Measurements from ENCODE around the gene ABCC8. TPM values are rescaled to one million over a fixed set of nuclear protein-coding genes. Genes with fewer than 3 reads are reported as not detected.

The ABCC8 gene
- total RNA-seq, 1 donor from 2014 or later, result 80.5 TPM

DNA sequence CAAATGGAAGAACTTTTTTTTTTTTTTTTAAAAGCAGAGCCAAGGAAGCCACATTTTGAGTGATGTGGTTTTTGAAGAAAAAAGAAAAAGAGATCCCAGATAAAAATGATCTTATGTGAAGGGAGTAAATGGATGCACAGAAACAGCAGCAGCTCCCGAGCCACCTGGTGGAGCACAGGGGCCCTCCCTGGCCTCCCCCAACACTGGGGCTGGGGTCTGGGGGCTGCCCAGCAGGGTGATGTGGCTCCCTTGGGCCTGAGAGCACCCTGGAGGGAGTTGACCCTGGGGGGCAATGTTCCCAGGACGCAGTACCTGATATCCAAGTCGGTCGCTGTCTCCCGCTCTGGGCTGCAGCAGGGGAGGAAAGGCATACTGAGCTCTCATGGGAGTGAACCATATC, 61.7 kb downstream of the ABCC8 start:
- Mint-ChIP-seq H3K27ac (no peak overlapping the region), H3K4me1 (ENCODE audit: unreplicated experiment) (peaks cover 13% of the 10 kb centered on the region), H3K27me3 (peaks cover 29% of the 10 kb centered on the region), H3K4me3 (no peak overlapping the region), H3K9me3 (no peaks in the 10 kb centered on the region), H3K36me3 (no peaks in the 10 kb centered on the region)
- TF ChIP-seq, protein P1, sequence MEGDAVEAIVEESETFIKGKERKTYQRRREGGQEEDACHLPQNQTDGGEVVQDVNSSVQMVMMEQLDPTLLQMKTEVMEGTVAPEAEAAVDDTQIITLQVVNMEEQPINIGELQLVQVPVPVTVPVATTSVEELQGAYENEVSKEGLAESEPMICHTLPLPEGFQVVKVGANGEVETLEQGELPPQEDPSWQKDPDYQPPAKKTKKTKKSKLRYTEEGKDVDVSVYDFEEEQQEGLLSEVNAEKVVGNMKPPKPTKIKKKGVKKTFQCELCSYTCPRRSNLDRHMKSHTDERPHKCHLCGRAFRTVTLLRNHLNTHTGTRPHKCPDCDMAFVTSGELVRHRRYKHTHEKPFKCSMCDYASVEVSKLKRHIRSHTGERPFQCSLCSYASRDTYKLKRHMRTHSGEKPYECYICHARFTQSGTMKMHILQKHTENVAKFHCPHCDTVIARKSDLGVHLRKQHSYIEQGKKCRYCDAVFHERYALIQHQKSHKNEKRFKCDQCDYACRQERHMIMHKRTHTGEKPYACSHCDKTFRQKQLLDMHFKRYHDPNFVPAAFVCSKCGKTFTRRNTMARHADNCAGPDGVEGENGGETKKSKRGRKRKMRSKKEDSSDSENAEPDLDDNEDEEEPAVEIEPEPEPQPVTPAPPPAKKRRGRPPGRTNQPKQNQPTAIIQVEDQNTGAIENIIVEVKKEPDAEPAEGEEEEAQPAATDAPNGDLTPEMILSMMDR (conservative IDR thresholded peaks at IDR 0.05), result no peak
- DNase-seq (ENCODE audit: extremely low spot score, unreplicated experiment), result no peak

DNA sequence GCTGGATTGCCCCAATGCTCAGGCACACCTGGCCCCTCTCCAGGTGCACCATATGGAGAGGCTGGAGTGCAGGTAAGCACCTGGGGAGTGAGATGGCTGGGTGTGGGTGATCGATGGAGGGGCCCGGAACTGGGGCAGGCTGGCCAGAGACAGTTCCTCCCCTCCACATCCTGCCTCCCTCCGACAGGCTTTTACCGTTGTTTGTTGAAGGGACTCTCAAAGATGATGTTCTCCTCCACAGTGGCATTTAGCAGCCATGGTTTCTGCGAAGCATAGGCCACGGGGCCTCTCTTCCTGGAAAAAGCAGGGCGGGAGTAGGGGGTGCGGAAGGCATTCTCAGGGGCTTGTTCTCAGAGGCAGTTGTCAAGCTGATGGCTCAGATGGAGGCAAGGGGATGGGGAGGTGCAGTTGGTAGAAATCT, 62.3 kb downstream of the ABCC8 start:
- DNase-seq (ENCODE audit: extremely low spot score, unreplicated experiment), result no peak
- Mint-ChIP-seq H3K27ac (peak overlapping the region; percentile 33), H3K9me3 (no peaks in the 10 kb centered on the region), H3K27me3 (peaks cover 23% of the 10 kb centered on the region), H3K4me1 (ENCODE audit: unreplicated experiment) (peaks cover 13% of the 10 kb centered on the region), H3K36me3 (no peaks in the 10 kb centered on the region), H3K4me3 (no peak overlapping the region)
- TF ChIP-seq, protein P1 (conservative IDR thresholded peaks at IDR 0.05), result no peak

GRCh38 chr11:17413414-17414316, 63.0 kb downstream of the ABCC8 start:
- DNase-seq (ENCODE audit: extremely low spot score, unreplicated experiment), result no peak
- Mint-ChIP-seq H3K27ac (peak overlapping the region; percentile 33), H3K4me1 (ENCODE audit: unreplicated experiment) (peaks cover 11% of the 10 kb centered on the region), H3K27me3 (peaks cover 20% of the 10 kb centered on the region), H3K36me3 (no peaks in the 10 kb centered on the region), H3K4me3 (no peak overlapping the region), H3K9me3 (no peaks in the 10 kb centered on the region)
- TF ChIP-seq, protein P1 (conservative IDR thresholded peaks at IDR 0.05), result no peak

DNA sequence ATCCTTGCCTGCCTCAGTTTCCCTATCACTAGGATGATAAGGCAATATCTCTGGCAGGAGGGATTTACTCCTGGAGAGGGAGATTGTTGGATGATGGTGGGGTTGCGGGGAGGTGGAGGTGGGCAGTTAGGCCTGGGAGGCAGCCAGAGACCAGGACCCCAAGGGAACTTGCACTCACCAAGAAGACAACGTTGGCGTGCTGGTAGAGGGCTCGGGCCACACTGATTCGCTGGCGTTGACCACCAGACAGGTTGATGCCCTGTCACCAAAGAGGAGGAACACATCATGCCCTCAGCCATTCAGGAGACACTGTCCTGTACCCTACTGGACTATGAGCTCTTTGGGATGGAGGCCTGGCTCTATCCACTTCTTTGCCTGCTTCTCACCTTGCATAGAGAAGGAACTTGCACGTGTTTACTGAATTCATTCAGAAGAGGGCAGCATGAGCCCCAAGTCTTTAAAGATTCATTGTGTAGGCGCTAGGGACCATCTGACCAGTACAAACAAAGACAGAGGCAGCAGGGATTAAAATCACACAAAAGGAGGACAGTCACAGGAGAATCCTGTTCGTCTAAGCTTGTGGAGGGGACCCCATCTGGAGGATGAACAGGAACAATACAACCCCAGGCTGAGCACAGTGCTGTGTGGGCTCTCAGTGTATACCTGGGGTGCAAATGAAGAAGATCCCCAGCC, 64.0 kb downstream of the ABCC8 start:
- Mint-ChIP-seq H3K27me3 (peaks cover 17% of the 10 kb centered on the region), H3K4me3 (no peak overlapping the region), H3K4me1 (ENCODE audit: unreplicated experiment) (peaks cover 5% of the 10 kb centered on the region), H3K36me3 (no peaks in the 10 kb centered on the region), H3K9me3 (no peaks in the 10 kb centered on the region), H3K27ac (no peak overlapping the region)
- DNase-seq (ENCODE audit: extremely low spot score, unreplicated experiment), result no peak
- TF ChIP-seq, protein P1 (conservative IDR thresholded peaks at IDR 0.05), result no peak

- no peaks in the 10 kb centered on the region for H3K36me3 Mint-ChIP-seq
- H3K27me3 Mint-ChIP-seq, result peaks cover 10% of the 10 kb centered on the region
- TF ChIP-seq, protein P1 (conservative IDR thresholded peaks at IDR 0.05), result no peak
- no peaks in the 10 kb centered on the region for H3K9me3 Mint-ChIP-seq
- H3K4me3 Mint-ChIP-seq, result no peak overlapping the region
- DNase-seq (ENCODE audit: extremely low spot score, unreplicated experiment), result no peak
- H3K4me1 Mint-ChIP-seq (ENCODE audit: unreplicated experiment), result peaks cover 5% of the 10 kb centered on the region
- peak overlapping the region; percentile 8 for H3K27ac Mint-ChIP-seq
Measured at GRCh38 chr11:17411418-17411817, 65.2 kb downstream of the ABCC8 start.

Measured in type B pancreatic cell (in vitro differentiated cells).